B cell (primary cell): Measurements from ENCODE around the gene OR5AP2. TPM values are rescaled to one million over a fixed set of nuclear protein-coding genes. Genes with fewer than 3 reads are reported as not detected.

Experiments used
- ATAC-seq: fragments of 200-7000 bp; cut with Tn5 transposase; one replicate; pipeline ENCODE4 v1.10.0; 2021; ENCODE audit warnings: low read depth, mild to moderate bottlenecking, moderate number of reproducible peaks, moderate library complexity
- CTCF ChIA-PET: fragments of 350-600 bp; sonication (Branson Sonifier 250); formaldehyde crosslinking; loops from one replicate; lab custom pipeline; 2021; ENCODE audit warnings: antibody characterized with exemption, inconsistent platforms; lab: Charles Lee
- POLR2A ChIA-PET: fragments of 350-600 bp; sonication (Branson Sonifier 250); formaldehyde crosslinking; loops from one replicate; lab custom pipeline; 2021; ENCODE audit warnings: antibody characterized with exemption; lab: Charles Lee
- DNase-seq: peaks from one replicate; pipeline ENCODE4 v3.0.0; 2013
- H2AFZ ChIP-seq: 2 replicates; pipeline ENCODE4 v1.6.1; 2012; ENCODE audit warnings: mild to moderate bottlenecking, low read depth, low read length; ENCODE audit not compliant: insufficient read depth, poor library complexity, severe bottlenecking
- H3K27ac ChIP-seq, 2 donors: 1 replicate in 1 of 2; 2 replicates in 1 of 2; pipeline ENCODE4 v1.5.1; 2012 to 2013; ENCODE audit warnings: low read length in 2 of 2, mild to moderate bottlenecking in 2 of 2, moderate library complexity in 1 of 2
- H3K27me3 ChIP-seq, 4 experiments: fragments of 200-600 bp in 1 of 4; sonication (generic) in 1 of 4; replicated peaks in 1 of 4; 1 replicate in 2 of 4; 2 replicates in 2 of 4; pipeline versions ENCODE4 v1.6.1 to v1.7.0; 2013 to 2016; ENCODE audit warnings: low read length in 3 of 4, mild to moderate bottlenecking in 2 of 4, mixed read lengths in 1 of 4, moderate library complexity in 1 of 4; ENCODE audit not compliant: insufficient read depth in 4 of 4, control insufficient read depth in 3 of 4; ENCODE audit errors: control extremely low read depth in 1 of 4
- H3K36me3 ChIP-seq, 2 experiments: replicated peaks in 1 of 2; 1 replicate in 1 of 2; 2 replicates in 1 of 2; pipeline versions ENCODE4 v1.6.1 to v1.7.1; 2013; ENCODE audit warnings: low read length in 1 of 2; ENCODE audit not compliant: insufficient read depth in 2 of 2, control insufficient read depth in 1 of 2; ENCODE audit errors: control extremely low read depth in 1 of 2, extremely low read depth in 1 of 2
- H3K4me1 ChIP-seq, 2 donors: fragments of 200-600 bp in 1 of 2; sonication (generic) in 1 of 2; 1 replicate in 1 of 2; 2 replicates in 1 of 2; pipeline versions ENCODE4 v1.5.1 to v1.6.1; 2013 to 2017; ENCODE audit warnings: low read length in 2 of 2; ENCODE audit not compliant: control insufficient read depth in 2 of 2, insufficient read depth in 2 of 2
- H3K4me2 ChIP-seq: replicated peaks from 2 replicates; pipeline ENCODE3; 2012; ENCODE audit warnings: mild to moderate bottlenecking, low read depth, low read length; ENCODE audit not compliant: poor library complexity, severe bottlenecking
- H3K4me3 ChIP-seq, 5 experiments: fragments of 200-600 bp in 1 of 5; sonication (generic) in 1 of 5; 1 replicate in 3 of 5; 2 replicates in 2 of 5; pipeline versions ENCODE4 v1.5.1 to v1.7.0; 2011 to 2016; ENCODE audit warnings: low read length in 4 of 5, mild to moderate bottlenecking in 4 of 5, low read depth in 2 of 5, control low read depth in 1 of 5, moderate library complexity in 1 of 5; ENCODE audit not compliant: insufficient read depth in 1 of 5; ENCODE audit errors: control extremely low read depth in 1 of 5, extremely low read depth in 1 of 5
- H3K79me2 ChIP-seq: fragments of 200-600 bp; sonication (generic); one replicate; pipeline ENCODE4 v1.6.0; 2016; ENCODE audit warnings: low read length; ENCODE audit not compliant: control insufficient read depth, insufficient read depth
- H3K9ac ChIP-seq: fragments of 200-600 bp; sonication (generic); 2 replicates; pipeline ENCODE4 v1.6.1; 2017; ENCODE audit warnings: mild to moderate bottlenecking, low read length, moderate library complexity
- H3K9me3 ChIP-seq, 3 donors: one replicate each; pipeline versions ENCODE4 v1.6.1 to v1.7.1; 2013; ENCODE audit warnings: low read length in 2 of 3; ENCODE audit not compliant: control insufficient read depth in 2 of 3, insufficient read depth in 1 of 3; ENCODE audit errors: control extremely low read depth in 1 of 3
- H4K20me1 ChIP-seq: 2 replicates; pipeline ENCODE4 v1.6.0; 2012; ENCODE audit warnings: mild to moderate bottlenecking, low read length; ENCODE audit not compliant: insufficient read depth, control insufficient read depth, poor library complexity, severe bottlenecking
- H3K27ac Mint-ChIP-seq: one replicate; pipeline ENCODE4 v1.8.0; 2021; ENCODE audit warnings: mixed read lengths
- H3K27me3 Mint-ChIP-seq: one replicate; pipeline ENCODE4 v1.8.0; 2021; ENCODE audit warnings: mixed read lengths
- H3K4me1 Mint-ChIP-seq: one replicate; pipeline ENCODE4 v1.8.0; 2021; ENCODE audit warnings: mixed read lengths
- H3K4me3 Mint-ChIP-seq: one replicate; pipeline ENCODE4 v1.8.0; 2021; ENCODE audit warnings: mixed read lengths
- H3K9me3 Mint-ChIP-seq: one replicate; pipeline ENCODE4 v1.8.0; 2022; ENCODE audit warnings: mixed read lengths; ENCODE audit not compliant: insufficient read depth
- CTCF ChIP-seq: fragments of 200-600 bp; IDR thresholded peaks from one replicate; pipeline ENCODE4 v1.8.0; 2022; ENCODE audit warnings: antibody characterized with exemption, mild to moderate bottlenecking
- EZH2 ChIP-seq: IDR thresholded peaks from 2 replicates; pipeline ENCODE4 v1.6.1; 2012; ENCODE audit warnings: borderline replicate concordance, low read depth, mild to moderate bottlenecking, moderate library complexity, low read length; ENCODE audit not compliant: insufficient read depth, poor library complexity, severe bottlenecking
- WGBS: methylation state at CpG from one replicate; pipeline ENCODE4 v1.1.5; 2013; ENCODE audit warnings: missing lambda C conversion rate; ENCODE audit not compliant: insufficient coverage; 5-methylcytosine and 5-hydroxymethylcytosine counted together
- intact Hi-C: fragments of 100-400 bp; cut with micrococcal nuclease; formaldehyde crosslinking; loops from one replicate; pipeline ENCODE4 v1.10.0; 2022
- polyA plus RNA-seq: library from polyadenylated mRNA; depleted of rRNA; stranded (reverse); fragments of >200 nt; gene quantifications from 2 replicates; pipeline ENCODE4 v1.2.3, GENCODE V29; 2012
- total RNA-seq, 2 donors: library from RNA; stranded (reverse); fragments of 120-200 nt in 1 of 2; gene quantifications; 1 replicate in 1 of 2; 2 replicates in 1 of 2; pipeline versions ENCODE4 v1.2.3 to v1.2.4, GENCODE V29; 2013 to 2022

The OR5AP2 gene
- total and polyA plus RNA-seq, 2 donors (not counting 1 experiment from before 2014, with no cell fraction given): not detected

- no peak overlapping the region for H3K4me3 Mint-ChIP-seq
- Histone ChIP-seq H3K4me3 (no peak overlapping the region), H3K4me1 (no peaks in the 10 kb centered on the region), H3K9me3 (no peaks in the 10 kb centered on the region), H3K36me3 (no peaks in the 10 kb centered on the region), H2AFZ (no peak overlapping the region), H3K27ac (no peak overlapping the region), H4K20me1 (no peaks in the 10 kb centered on the region), H3K27me3 (no peaks in the 10 kb centered on the region), H3K9ac (no peak overlapping the region), H3K79me2 (no peaks in the 10 kb centered on the region), H3K4me2 (no peak overlapping the region)
- H3K27me3 Mint-ChIP-seq: no peaks in the 10 kb centered on the region
- ChIA-PET CTCF (no interaction called here), POLR2A (no interaction called here)
- TF ChIP-seq CTCF: no peak
- H3K4me1 Mint-ChIP-seq: no peaks in the 10 kb centered on the region
- ATAC-seq (no peak), DNase-seq (no peak)
- intact Hi-C loops: no loop called here
- H3K9me3 Mint-ChIP-seq: no peaks in the 10 kb centered on the region
- no CpG with 5 or more reads among the region's 2 CpGs for WGBS
- H3K27ac Mint-ChIP-seq: no peak overlapping the region
Observed at GRCh38 chr11:56632329-56632728, 9.9 kb downstream of the OR5AP2 start.

- DNase-seq: no peak
- Histone ChIP-seq H3K9ac (no peak overlapping the region), H3K9me3 (no peaks in the 10 kb centered on the region), H3K4me2 (no peak overlapping the region), H3K27ac (no peak overlapping the region), H3K4me3 (no peak overlapping the region), H3K27me3 (no peaks in the 10 kb centered on the region), H4K20me1 (no peaks in the 10 kb centered on the region), H3K36me3 (no peaks in the 10 kb centered on the region), H2AFZ (no peak overlapping the region), H3K4me1 (no peaks in the 10 kb centered on the region), H3K79me2 (no peaks in the 10 kb centered on the region)
- TF ChIP-seq CTCF: no peak
- no peak for TF ChIP-seq EZH2
- ATAC-seq: no peak
- no CpG with 5 or more reads among the region's 2 CpGs for WGBS
- Mint-ChIP-seq H3K4me3 (no peak overlapping the region), H3K9me3 (no peaks in the 10 kb centered on the region), H3K4me1 (no peaks in the 10 kb centered on the region), H3K27ac (no peak overlapping the region), H3K27me3 (no peaks in the 10 kb centered on the region)
- intact Hi-C loops: no loop called here
- ChIA-PET CTCF (no interaction called here), POLR2A (no interaction called here)
Observed at GRCh38 chr11:56625946-56626345, 16.3 kb downstream of the OR5AP2 start.
